Hepatocyte (in vitro differentiated cells): Measurements from ENCODE around the gene PHF10. TPM values are rescaled to one million over a fixed set of nuclear protein-coding genes. Genes with fewer than 3 reads are reported as not detected.

Experiments
- DNase-seq: peaks from one replicate; pipeline ENCODE4 v3.0.0-alpha.2; 2016; ENCODE audit warnings: low spot score
- H2AFZ ChIP-seq: fragments of 200-600 bp; sonication (generic); 2 replicates; pipeline ENCODE4 v1.6.0; 2016; ENCODE audit warnings: antibody characterized with exemption, mild to moderate bottlenecking
- H3K27ac ChIP-seq: fragments of 200-600 bp; sonication (generic); 2 replicates; pipeline ENCODE4 v1.5.1; 2016; ENCODE audit warnings: mild to moderate bottlenecking
- H3K27me3 ChIP-seq: fragments of 200-600 bp; sonication (generic); 2 replicates; pipeline ENCODE4 v1.6.1; 2016
- H3K36me3 ChIP-seq: fragments of 200-600 bp; sonication (generic); replicated peaks from 2 replicates; pipeline ENCODE4 v1.5.1; 2016; ENCODE audit warnings: low read depth; ENCODE audit not compliant: insufficient read depth
- H3K4me1 ChIP-seq: fragments of 200-600 bp; sonication (generic); 2 replicates; pipeline ENCODE4 v1.5.1; 2016; ENCODE audit warnings: mild to moderate bottlenecking, moderate library complexity; ENCODE audit not compliant: insufficient read depth
- H3K4me2 ChIP-seq: fragments of 200-600 bp; sonication (generic); 2 replicates; pipeline ENCODE4 v1.6.0; 2016
- H3K4me3 ChIP-seq: fragments of 200-600 bp; sonication (generic); 2 replicates; pipeline ENCODE4 v1.5.1; 2016; ENCODE audit warnings: mild to moderate bottlenecking
- H3K79me2 ChIP-seq: fragments of 200-600 bp; sonication (generic); 2 replicates; pipeline ENCODE4 v1.6.0; 2017; ENCODE audit warnings: mild to moderate bottlenecking
- H3K9me2 ChIP-seq: fragments of 200-600 bp; sonication (generic); replicated peaks from 2 replicates; pipeline ENCODE4 v1.6.0; 2017; ENCODE audit warnings: mild to moderate bottlenecking; ENCODE audit not compliant: insufficient read depth
- H3K9me3 ChIP-seq: fragments of 200-600 bp; sonication (generic); 2 replicates; pipeline ENCODE4 v1.5.1; 2016; ENCODE audit warnings: low read depth, mild to moderate bottlenecking
- H4K20me1 ChIP-seq: fragments of 200-600 bp; sonication (generic); 2 replicates; pipeline ENCODE4 v1.6.0; 2016; ENCODE audit warnings: mild to moderate bottlenecking; ENCODE audit not compliant: insufficient read depth, poor library complexity, severe bottlenecking
- EZH2 ChIP-seq: fragments of 200-600 bp; sonication (generic); IDR thresholded peaks from 2 replicates; pipeline ENCODE4 v1.6.1; 2016; ENCODE audit warnings: antibody characterized with exemption, mild to moderate bottlenecking, borderline replicate concordance
- EZH2phosphoT487 ChIP-seq: fragments of 200-600 bp; sonication (generic); IDR thresholded peaks from one replicate; pipeline ENCODE4 v1.6.1; 2018; ENCODE audit warnings: antibody characterized with exemption, mild to moderate bottlenecking, low read depth, moderate library complexity; ENCODE audit not compliant: unreplicated experiment, severe bottlenecking
- WGBS: methylation state at CpG from one replicate; pipeline ENCODE4 v1.1.6; 2016; ENCODE audit warnings: low lambda C conversion rate; ENCODE audit errors: missing lambda C conversion rate; 5-methylcytosine and 5-hydroxymethylcytosine counted together
- polyA plus RNA-seq: library from polyadenylated mRNA; unstranded; fragments of >200 nt; fragmentation: Nextera tagmentation; extraction: Ambion mirVana; gene quantifications from 2 replicates; pipeline ENCODE4 v1.2.1, GENCODE V29; 2016
- total RNA-seq: library from RNA; depleted of rRNA; stranded (reverse); fragments of >200 nt; gene quantifications from 2 replicates; pipeline ENCODE4 v1.2.3, GENCODE V29; 2014
- TF ChIP-seq, protein P1 (sequence below): fragments of 200-600 bp; sonication (generic); IDR thresholded peaks from 2 replicates; pipeline ENCODE4 v1.5.1; 2016; ENCODE audit warnings: antibody characterized with exemption, mild to moderate bottlenecking; ENCODE audit not compliant: poor library complexity

The PHF10 gene
- total and polyA plus RNA-seq, 2 experiments from 2014 or later, result 30.1 to 41.8 TPM

DNA sequence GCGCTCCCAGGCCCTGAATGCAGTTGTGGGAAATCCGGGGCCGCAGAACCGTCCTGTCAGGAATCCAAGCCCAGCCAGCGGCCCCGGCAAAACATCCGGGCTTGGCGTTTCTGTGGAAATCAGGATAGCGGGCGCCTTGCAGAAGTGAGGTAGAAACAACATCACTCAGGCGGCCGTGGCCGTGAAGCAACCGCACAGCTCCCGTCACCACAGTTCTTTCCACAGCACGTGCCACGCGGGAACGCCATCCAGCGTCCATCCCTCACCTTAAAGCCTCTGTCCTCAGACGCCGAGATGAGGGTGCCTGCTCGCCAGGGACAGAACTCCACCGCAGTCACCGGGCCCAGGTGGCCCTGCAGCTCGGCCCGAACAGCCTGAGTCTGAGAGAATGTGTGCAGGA lies 56.6 kb downstream of the PHF10 start:
- no peaks in the 10 kb centered on the region for H3K27me3 ChIP-seq
- H3K4me3 ChIP-seq, result no peak overlapping the region
- H3K9me3 ChIP-seq, result no peaks in the 10 kb centered on the region
- no peaks in the 10 kb centered on the region for H3K36me3 ChIP-seq
- TF ChIP-seq, protein P1, sequence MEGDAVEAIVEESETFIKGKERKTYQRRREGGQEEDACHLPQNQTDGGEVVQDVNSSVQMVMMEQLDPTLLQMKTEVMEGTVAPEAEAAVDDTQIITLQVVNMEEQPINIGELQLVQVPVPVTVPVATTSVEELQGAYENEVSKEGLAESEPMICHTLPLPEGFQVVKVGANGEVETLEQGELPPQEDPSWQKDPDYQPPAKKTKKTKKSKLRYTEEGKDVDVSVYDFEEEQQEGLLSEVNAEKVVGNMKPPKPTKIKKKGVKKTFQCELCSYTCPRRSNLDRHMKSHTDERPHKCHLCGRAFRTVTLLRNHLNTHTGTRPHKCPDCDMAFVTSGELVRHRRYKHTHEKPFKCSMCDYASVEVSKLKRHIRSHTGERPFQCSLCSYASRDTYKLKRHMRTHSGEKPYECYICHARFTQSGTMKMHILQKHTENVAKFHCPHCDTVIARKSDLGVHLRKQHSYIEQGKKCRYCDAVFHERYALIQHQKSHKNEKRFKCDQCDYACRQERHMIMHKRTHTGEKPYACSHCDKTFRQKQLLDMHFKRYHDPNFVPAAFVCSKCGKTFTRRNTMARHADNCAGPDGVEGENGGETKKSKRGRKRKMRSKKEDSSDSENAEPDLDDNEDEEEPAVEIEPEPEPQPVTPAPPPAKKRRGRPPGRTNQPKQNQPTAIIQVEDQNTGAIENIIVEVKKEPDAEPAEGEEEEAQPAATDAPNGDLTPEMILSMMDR, result no peak
- no peak for TF ChIP-seq EZH2phosphoT487
- no peak for TF ChIP-seq EZH2
- 98% methylated on average over 25 of the region's 27 CpGs for whole genome bisulfite sequencing
- DNase-seq, result no peak
- H3K4me1 ChIP-seq, result no peaks in the 10 kb centered on the region
- H3K79me2 ChIP-seq, result no peaks in the 10 kb centered on the region
- H3K4me2 ChIP-seq, result no peak overlapping the region
- no peaks in the 10 kb centered on the region for H4K20me1 ChIP-seq
- H2AFZ ChIP-seq, result no peak overlapping the region
- no peak overlapping the region for H3K27ac ChIP-seq
- H3K9me2 ChIP-seq, result no peaks in the 10 kb centered on the region

DNA sequence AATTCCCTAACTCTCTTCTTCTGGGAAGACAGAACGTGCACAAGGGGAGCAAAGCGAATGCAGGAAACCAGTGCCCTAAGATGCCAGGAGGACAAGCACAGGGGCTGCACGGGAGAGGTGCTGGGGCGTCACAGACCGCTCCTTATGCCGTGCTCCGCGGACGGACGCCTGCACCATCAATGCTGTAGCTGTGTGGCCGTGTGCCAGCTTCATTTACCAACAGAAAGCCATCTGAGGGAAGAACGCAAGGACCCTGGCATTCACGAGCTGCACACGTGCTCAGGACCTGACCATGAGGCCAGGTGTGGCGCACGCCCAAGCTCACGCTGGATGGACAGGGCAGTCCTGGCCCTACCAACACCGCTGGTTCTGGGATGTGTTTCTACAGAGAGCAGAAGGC lies 57.9 kb downstream of the PHF10 start:
- Histone ChIP-seq H2AFZ (no peak overlapping the region), H4K20me1 (no peaks in the 10 kb centered on the region), H3K4me3 (no peak overlapping the region), H3K4me1 (no peaks in the 10 kb centered on the region), H3K27me3 (no peaks in the 10 kb centered on the region), H3K9me2 (no peaks in the 10 kb centered on the region), H3K36me3 (no peaks in the 10 kb centered on the region), H3K79me2 (no peaks in the 10 kb centered on the region), H3K27ac (no peak overlapping the region), H3K9me3 (no peaks in the 10 kb centered on the region), H3K4me2 (no peak overlapping the region)
- DNase-seq, result no peak
- 99% methylated on average over 18 of the region's 18 CpGs for WGBS
- TF ChIP-seq, protein P1, result no peak
- TF ChIP-seq EZH2phosphoT487 (no peak), EZH2 (no peak)

DNA sequence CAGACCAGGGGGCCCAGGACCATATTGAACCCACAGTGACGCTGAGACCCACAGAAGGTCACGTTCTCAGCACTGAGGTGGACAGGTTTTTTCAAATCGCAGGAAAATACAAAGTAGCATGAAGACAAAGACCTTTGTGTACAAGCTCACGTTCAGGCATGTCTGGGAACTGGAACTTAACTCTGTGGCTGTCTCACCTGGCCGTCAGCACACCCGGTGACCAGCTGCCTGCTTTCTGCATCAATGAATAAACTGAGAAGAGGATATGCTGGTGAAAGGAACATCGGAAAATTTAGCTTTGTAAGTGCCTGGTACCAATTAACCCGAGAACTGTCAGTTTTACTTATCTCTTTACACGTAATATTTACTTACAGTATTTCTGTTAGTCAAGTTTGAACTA lies 59.0 kb downstream of the PHF10 start:
- no peaks in the 10 kb centered on the region for H3K9me2 ChIP-seq
- no peaks in the 10 kb centered on the region for H3K79me2 ChIP-seq
- no peak overlapping the region for H3K4me2 ChIP-seq
- no peaks in the 10 kb centered on the region for H3K4me1 ChIP-seq
- H4K20me1 ChIP-seq, result no peaks in the 10 kb centered on the region
- WGBS, result 90% methylated on average over 9 of the region's 9 CpGs
- H3K4me3 ChIP-seq, result no peak overlapping the region
- no peak for DNase-seq
- no peak overlapping the region for H3K27ac ChIP-seq
- TF ChIP-seq, protein P1, result no peak
- TF ChIP-seq EZH2phosphoT487 (no peak), EZH2 (no peak)
- no peaks in the 10 kb centered on the region for H3K27me3 ChIP-seq
- no peaks in the 10 kb centered on the region for H3K9me3 ChIP-seq
- H3K36me3 ChIP-seq, result no peaks in the 10 kb centered on the region
- no peak overlapping the region for H2AFZ ChIP-seq

DNA sequence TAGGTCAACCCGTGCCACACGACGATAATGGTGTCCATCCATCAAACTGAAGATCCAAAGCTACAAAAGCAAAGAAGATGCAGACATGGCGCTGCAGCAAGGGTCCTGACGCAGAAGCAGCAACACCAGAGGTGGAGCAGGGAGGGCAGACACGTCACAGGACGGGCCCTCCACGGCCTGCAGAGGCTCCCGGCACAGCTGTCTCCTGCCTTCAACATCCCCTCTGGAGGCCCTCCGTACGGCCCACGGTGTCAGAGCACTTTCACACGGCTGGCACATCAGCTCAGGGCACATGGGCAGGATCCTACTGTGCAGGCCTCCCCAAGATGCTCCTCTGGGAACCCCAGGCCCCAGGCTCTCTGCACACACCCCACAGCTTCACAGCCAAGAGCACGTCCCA lies 60.1 kb downstream of the PHF10 start:
- TF ChIP-seq, protein P1, result no peak
- TF ChIP-seq EZH2phosphoT487 (no peak), EZH2 (no peak)
- Histone ChIP-seq H3K4me2 (no peak overlapping the region), H3K27me3 (no peaks in the 10 kb centered on the region), H3K27ac (no peak overlapping the region), H3K9me3 (no peaks in the 10 kb centered on the region), H3K9me2 (no peaks in the 10 kb centered on the region), H3K79me2 (no peaks in the 10 kb centered on the region), H3K4me1 (no peaks in the 10 kb centered on the region), H2AFZ (no peak overlapping the region), H3K36me3 (no peaks in the 10 kb centered on the region), H3K4me3 (no peak overlapping the region), H4K20me1 (no peaks in the 10 kb centered on the region)
- WGBS, result 95% methylated on average over 14 of the region's 14 CpGs
- DNase-seq, result no peak
